ENCODE results near the gene RANGAP1.
A peak's percentile ranks its signal among the peaks of the same experiment; 100 is the strongest.
"Not testable (repeated sequence)": the region's sequence is repeated elsewhere in the genome, so short reads cannot be mapped to it uniquely, and the experiment has no call there.

RANGAP1 gene

DNA sequence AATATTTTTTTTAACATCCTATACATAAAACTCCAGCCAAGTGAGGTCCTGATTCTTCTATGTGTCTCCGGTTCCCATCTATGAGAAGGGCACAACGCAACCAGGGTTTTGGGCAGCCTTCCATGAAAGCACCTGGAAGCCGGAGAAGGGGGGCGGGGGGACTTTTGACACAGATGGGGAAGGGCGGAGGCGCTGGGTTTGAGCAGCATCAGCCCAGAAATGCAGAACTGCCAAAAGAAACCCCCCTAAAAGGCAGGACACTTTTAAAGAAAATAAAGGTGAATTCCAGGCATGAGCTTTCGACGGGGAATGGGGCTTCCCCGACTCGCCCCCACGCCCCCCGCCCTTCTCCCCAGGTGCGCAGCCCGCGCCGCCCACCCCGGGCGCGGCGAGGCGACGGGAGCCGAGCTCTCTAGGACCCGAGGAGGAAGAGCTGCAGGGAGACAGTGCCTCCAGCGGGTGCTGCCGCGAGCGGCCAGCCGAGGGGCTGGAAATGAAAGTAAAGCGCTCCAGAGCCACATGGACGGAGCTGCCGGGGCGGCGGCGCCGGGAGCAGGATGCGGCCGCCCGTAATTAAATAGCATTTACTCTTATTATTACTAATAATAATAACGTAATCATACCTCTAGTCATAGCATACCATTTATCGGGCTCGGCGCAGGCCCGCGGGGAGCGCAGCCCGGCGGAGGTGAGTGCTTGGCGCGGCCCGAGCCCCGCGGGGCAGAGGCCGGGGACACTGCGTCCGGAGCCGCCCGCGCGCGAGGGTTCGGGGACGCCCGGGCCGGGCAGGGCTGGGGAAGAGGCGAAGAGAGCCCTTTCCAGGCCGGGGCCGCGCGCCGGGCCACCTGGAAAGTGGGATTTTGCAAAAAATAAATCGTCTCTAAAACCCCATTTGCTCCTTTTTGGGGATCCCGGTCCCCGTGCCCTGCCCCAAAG, 15.4 kb upstream of the RANGAP1 start, which contains the start of gene ZC3H7B:
Gene ZC3H7B (plus strand): TSS at position 441 of the 936 bp plus-strand sequence. CDS start 19,136 bp downstream, outside the sequence.
- FAIRE-seq (no peak), DNase-seq (ENCODE audit: low spot score) (peak; percentile 64)

DNA sequence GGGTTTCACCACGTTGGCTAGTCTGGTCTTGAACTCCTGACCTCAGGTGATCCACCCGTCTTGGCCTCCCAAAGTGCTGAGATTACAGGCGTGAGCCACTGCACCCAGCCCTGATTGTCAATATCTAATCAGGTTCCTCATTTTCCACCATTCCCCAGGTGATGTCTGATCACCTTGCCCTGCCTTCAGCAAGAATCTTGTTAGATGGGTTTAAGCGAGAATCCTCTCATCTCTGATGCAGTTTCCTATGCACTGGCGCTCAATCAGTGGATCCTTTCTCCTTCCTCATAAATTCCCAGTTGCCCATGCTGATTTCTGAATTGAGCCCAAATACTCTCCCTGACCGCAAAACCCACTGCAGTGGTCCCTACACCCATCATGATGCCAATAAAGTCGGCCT, 14.7 kb upstream of the RANGAP1 start:
- DNase-seq (ENCODE audit: low spot score) (no peak), FAIRE-seq (no peak)

DNA sequence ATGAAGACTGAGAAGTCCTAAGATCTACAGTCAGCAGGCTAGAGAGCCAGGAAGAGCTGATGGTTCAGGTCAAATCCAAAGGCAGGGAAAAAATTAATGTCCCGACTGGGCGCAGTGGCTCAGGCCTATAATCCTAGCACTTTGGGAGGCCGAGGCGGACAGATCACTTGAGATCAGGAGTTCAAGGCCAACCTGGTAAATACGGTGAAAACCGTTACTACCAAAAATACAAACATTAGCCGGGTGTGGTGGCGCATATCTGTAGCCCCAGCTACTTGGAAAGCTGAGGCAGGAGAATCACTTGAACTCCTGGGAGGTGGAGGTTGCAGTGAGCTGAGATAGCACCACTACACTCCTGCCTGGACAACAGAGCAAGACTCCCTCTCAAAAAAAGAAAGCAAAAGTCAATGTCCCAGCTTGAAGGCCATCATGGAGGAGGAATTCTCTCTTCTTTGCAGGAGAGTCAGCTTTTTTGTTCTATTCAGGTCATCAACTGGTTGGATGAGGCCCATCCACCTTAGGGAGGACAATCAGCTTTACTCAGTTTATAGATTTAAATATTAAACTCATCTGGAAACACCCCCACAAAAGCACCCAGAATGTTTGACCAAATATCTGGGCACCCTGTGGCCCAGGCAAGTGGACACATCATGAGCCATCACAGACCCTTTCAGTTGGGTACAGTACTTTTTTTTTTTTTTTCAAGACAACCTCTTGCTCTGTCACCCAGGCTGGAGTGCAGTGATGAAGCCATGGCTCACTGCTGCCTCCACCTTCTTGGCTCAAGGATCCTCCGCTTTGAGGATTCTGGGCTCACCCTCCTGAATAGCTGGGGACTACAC, 11.1 kb upstream of the RANGAP1 start:
- FAIRE-seq (no peak), DNase-seq (ENCODE audit: low spot score) (no peak)

DNA sequence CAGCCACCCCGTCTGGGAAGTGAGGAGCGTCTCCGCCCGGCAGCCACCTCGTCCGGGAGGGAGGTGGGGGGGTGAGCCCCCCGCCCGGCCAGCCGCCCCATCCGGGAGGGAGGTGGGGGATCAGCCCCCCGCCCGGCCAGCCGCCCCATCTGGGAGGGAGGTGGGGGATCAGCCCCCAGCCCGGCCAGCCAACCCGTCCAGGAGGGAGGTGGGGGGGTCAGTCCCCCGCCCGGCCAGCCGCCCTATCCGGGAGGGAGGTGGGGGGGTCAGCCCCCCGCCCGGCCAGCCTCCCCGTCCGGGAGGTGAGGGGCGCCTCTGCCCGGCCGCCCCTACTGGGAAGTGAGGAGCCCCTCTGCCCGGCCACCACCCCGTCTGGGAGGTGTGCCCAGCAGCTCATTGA, 8.8 kb upstream of the RANGAP1 start:
- FAIRE-seq, result not testable (repeated sequence)

DNA sequence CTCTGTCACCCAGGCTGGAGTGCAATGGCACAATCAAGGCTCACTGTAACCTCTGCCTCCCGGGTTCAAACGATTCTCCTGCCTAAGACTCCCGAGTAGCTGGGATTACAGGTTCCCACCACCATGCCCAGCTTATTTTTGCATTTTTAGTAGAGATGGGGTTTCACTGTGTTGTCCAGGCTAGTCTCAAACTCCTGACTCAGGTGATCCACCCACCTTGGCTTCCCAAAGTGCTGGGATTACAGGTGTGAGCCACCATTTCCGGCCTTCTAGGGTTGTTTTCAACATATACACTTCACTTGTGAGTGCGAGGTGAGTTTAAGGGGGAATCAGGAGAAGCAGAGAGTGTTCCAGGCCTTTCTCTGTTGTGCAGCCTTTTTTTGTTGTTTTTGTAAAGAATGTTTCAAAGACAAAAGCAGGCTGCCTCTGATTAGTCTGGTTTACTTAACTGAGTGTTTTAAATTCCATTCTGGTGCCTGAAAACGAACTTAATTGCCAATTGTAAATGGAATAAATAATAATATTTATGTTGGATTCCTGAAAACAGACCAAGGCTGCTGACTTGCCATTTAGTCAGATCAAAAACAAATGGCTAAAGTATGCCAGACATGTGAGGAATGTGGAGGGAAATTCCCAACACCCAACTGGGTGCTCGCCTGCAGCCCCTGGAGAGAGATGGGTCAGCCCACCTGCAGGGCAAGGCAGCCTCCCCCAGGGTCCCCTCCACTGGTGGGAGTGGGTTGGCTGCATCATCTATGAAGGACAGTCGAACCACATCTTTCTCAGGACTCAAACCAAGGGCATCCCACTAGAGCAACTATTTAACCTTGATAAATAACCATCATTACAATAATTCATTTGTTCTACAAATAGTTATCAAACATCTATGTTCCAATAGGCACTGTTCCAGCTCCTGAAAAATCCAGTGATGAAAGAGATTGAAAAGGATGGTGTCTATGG, 4.6 kb upstream of the RANGAP1 start:
- FAIRE-seq (peak; percentile 68), DNase-seq (ENCODE audit: low spot score) (peak; percentile 88)

More for the DNA sequence above, 8.8 kb upstream of the RANGAP1 start:
- not testable (repeated sequence) for DNase-seq (ENCODE audit: low spot score)

DNA sequence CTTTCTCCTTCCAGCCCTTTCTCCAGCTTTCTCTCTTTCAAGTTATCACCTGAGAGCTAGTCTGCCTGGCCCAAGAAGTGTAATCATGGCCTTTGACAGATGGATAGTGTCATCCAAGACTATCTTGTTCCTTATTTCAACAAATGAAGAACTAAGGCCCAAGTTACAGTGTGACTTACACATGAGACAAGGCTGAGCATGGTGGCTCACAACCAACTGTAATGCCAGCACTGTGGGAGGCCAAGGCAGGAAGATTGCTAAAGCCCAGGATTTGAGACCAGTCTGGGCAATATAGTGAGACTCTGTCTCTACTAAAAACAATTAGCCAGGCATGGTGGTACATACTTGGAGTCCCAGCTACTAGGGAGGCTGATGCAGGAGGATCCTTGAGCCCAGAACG, 3.7 kb upstream of the RANGAP1 start:
- DNase-seq (ENCODE audit: low spot score) (no peak), FAIRE-seq (no peak)

DNA sequence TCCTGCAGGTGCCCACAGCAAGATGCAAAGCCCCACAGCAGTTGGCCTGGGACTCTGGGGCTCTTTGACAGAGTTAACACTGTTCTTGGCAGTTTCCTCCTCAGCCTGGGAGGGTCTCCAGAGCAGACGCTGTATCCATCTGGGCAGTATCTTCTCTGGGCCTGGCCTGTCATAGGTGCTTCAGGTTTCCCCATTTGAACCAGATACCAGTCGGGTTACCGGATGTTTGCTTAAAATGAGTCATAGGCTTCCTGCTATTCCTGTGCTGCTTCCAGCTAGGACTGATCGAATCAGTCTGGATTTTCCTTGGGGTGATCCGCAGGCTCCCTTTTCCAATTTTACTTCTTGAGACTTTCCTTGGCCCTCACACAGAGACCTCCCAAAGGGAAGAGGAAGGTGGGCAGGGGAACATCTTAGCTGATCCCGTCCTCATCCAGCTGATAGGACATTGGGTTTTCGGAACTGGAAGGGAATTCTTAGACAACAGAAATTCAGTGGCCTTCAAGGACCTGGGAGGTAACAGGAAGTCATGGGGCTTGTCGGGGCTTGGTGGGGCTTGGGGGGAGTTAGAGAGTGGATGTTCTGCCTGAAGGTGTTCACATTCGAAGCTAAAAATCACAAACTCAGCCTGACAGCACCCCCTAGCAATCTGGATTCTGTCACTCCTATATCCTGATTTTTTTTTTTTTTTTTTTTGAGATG, 2.4 kb upstream of the RANGAP1 start:
- peak; percentile 59 for FAIRE-seq

DNA sequence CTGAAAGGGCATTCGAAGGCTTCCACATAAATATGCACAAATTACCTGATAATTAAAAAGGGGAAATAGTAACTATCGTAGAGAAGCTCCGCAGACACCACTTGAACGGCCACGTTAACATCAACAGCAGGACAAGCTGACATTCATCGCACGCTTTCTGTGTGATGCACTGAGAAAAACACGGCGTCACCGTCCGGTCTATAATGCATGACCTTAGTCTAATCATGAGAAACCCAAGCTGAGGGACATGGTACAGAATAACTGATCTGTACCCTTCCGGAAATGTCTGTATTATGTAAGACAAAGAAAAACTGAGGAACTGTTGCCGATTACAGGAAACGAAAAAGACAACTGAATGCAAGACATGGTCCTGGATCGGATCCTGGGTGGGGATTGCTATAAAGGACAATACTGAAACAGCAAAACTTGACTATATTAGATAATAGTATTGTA, 678 bp upstream of the RANGAP1 start:
- peak; percentile 32 for DNase-seq (ENCODE audit: low spot score)
- FAIRE-seq, result no peak

More for the DNA sequence above, 2.4 kb upstream of the RANGAP1 start:
- peak; percentile 84 for DNase-seq (ENCODE audit: low spot score)

DNA sequence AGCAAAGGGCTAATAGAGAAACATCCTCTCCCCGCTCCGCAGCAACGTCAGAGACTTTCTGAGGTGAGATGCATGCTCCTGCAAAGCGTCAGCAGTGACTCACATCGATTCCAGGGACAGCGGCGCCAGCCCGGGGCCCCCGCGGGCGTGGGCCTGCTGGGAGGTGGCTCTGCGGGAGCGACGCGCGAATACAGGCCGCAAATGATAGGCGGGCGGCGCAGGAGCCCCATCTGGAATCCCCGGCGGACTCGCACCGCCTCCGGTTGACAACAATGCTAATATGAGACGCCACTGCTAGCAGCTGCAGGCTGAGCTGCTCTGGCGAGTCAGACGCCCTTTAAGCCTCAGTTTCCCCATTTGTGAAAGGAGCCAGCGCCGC, 557 bp downstream of the RANGAP1 start:
- DNase-seq (ENCODE audit: low spot score) (peak; percentile 85), FAIRE-seq (peak; percentile 30)

DNA sequence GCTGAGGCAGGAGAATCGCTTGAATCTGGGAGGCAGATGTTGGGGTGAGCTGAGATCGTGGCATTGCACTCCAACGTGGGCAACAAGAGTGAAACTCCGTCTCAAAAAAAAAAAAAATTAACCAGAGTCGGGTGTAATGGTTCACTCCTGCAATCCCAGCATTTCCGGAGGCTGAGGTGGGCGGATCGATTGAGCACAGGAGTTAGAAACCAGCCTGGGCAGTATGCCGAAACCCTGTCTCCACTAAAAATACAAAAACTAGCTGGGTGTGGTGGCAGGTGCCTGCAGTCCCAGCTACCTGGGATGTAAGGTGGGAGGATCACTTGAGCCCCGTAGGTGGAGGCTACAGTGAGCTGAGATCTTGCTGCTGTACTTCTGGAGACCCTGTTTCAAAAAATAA, 1.5 kb downstream of the RANGAP1 start:
- FAIRE-seq (no peak), DNase-seq (ENCODE audit: low spot score) (no peak)

DNA sequence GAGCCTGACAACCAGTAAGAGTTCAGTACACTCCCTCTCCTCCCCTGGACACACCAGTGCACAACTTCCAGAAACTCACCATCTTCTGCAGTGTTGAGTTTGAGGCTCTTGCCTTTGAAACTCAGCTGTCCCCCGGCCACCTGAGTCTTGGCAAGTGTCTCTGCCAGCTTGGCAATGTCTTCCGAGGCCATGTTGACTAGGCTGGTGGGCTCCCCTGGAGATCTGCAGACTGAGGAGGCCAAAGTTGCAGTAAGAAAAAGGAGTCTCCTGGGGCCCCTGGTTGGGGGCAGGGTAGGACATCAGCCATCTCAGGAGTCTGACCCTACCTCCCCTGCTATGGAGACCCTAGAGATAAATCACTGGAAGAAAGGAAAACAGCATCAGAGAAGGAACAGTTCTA, 5.1 kb downstream of the RANGAP1 start:
- FAIRE-seq (no peak), DNase-seq (ENCODE audit: low spot score) (no peak)

DNA sequence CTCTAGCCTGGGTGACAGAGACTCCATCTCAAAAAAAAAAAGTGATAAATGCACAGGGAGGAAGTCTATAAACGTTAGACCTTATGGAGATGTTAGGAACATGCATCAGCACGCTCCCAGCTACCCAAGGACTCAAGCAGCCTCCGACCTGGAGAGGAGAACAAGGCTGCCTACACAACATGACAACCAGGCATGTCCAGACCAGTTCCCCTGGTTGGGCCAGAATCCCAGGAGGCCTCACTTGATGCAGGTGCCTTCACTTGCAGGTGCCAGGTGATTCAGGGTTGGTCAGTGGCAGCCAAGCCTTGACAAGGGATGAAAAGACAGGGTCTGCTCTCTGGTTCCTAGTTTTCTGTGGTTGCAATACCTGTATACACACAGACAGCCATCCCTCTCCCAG, 5.9 kb downstream of the RANGAP1 start:
- no peak for DNase-seq (ENCODE audit: low spot score)
- FAIRE-seq, result no peak

DNA sequence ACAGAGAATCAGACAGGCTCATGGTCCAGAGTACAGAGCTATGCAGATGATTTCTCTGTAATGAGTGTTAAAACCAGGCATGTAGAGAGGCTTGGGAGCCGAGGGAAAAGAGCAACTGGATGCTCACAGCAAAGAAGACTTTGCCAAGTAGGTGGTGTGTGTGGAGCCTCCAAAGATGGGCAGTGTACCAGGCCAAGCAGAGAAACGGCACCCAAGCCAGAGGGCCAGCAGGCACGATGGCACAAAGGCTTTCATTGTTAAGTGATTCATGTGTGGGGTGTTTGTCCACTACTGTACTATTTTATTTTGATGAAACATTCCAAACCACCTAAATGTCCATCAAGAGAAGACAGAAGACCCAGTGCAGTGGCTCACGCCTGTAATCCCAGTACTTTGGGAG, 11.1 kb downstream of the RANGAP1 start:
- DNase-seq (ENCODE audit: low spot score), result no peak
- FAIRE-seq, result no peak

DNA sequence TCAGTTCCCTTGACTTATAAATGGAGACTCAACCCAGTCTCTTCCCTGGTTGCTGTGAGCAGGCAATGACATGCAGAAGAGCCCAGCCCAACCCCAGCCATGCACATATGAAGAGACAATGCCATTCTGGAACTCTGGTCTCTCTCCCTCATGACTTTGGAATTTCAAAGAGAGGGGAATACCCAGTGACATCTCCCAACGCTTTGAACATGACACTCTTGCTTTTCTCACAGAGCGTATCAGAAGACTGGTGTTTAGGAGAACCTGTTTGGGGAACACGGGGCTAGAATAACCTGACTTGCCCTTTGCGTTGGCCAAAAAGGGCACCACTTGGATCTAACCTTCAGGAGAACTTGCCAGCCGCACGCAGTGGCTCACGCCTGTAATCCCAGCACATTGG, 12.9 kb downstream of the RANGAP1 start:
- no peak for FAIRE-seq
- DNase-seq (ENCODE audit: low spot score), result no peak

DNA sequence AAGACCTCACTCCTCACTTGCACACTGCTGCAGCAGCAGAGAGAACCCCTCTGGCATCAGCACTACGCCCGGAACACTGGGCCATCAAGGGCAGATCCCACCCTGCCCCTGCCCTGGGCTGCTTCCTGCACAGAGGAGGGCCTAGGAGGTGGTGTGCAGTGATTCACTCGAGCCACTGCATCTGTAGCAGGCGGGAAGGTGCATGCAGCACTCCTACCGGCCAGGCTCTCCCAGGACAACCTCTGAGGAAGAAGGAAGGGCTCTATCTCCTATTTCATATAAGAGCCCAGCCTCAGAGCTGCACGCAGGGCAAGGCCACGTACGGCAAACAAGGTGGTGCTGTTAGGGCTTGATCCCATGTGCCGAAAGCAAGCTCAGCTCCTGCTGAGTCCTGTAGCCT, 14.2 kb downstream of the RANGAP1 start:
- DNase-seq (ENCODE audit: low spot score) (no peak), FAIRE-seq (no peak)

DNA sequence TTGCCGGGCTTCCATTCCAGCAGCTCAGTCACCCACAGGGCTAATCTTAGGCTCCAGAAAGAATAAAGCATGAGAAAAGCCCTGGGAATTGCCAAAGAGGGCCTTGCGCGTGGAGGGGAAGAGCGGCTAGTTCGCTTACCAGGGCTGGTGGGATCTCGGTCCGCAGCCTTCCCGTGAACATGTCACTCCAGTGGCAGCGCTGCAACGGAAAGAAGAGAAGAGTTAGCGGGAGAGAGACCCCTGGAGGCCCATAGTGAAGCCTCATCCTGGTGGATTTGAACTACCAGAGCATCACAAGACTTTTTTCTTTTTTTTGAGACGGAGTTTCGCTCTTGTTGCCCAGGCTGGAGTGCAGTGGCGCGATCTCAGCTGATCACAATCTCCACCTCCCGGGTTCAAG, 18.0 kb downstream of the RANGAP1 start:
- no peak for FAIRE-seq
- no peak for DNase-seq (ENCODE audit: low spot score)

DNA sequence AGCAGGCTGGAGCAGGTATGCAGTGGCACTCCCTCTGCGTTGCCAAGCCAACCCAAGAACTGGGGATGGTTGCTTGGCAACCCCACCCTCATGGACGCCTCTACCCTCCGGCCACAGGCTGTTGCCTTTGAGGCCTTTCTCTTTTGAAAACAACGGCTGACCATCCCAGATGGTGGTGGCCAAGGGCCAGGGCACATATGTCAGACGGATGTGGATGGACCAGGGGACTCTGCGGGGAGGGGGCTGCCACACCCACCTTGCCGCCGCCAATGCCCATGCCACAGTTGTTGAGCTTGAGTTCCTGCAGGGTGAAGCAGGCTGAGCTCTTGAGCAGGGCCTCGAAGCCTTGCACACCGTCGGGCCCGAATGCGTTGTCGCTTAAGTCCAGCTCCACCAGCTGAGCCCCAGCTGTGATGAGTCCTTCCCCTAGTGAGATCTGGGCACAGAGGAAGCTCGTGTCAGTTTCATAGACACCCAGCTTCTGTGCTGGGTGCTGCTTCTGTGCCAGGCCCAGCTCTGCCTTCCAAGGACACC, 21.5 kb downstream of the RANGAP1 start:
- no peak for DNase-seq (ENCODE audit: low spot score)
- no peak for FAIRE-seq

DNA sequence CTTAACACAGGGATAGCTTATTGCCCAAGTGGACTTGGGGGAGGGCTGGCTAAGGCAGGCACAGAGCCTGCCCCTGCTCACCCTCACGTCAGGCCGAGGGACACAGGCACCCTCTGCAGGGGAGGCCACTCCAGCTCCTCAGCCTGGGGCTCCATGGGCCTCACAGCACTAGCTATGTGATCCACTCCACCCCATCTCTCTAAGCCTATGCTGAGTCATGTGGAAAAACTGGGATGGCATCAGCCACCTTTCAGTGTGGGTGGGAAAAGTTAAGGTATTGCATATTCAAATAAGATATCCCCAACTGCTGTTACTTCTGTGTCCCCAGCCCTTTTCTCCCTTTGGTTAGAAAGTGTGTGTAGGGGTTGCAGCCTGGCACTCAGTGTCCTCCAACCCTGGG, 22.3 kb downstream of the RANGAP1 start:
- no peak for FAIRE-seq
- no peak for DNase-seq (ENCODE audit: low spot score)

DNA sequence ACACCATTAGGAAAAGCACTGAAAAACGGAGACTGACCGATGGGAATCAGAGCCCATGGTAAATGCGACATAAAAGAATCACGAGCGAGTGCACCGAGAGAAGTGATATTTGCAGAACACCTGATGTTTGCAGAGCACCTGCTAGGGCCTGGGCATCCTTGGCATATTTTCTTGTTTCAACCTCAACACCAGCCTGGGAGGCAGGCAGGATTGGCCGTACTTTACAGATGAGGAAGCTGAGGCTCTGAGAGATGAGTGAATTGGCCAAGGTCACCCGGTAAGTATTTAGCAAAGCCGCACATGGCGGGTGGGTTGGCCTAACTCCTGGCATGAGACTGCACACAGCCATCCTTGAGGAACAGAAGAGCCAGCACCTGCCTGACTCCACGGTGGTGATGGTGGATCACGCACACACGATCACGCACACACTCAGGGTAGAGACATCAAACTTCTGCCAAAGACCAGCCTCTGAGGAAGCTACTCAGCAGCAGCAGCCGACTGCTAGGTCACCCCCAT, 23.7 kb downstream of the RANGAP1 start:
- no peak for DNase-seq (ENCODE audit: low spot score)
- no peak for FAIRE-seq

Data from RCC 7860 (cell line).